Fibroblast of skin of back (primary cell): ENCODE results near the gene SLC18A2.
"Not testable (repeated sequence)": the region's sequence is repeated elsewhere in the genome, so short reads cannot be mapped to it uniquely, and the experiment has no call there.

Experiments used
- DNase-seq: peaks from one replicate; pipeline ENCODE4 v3.0.0-alpha.2; 2013

Gene SLC18A2

DNA sequence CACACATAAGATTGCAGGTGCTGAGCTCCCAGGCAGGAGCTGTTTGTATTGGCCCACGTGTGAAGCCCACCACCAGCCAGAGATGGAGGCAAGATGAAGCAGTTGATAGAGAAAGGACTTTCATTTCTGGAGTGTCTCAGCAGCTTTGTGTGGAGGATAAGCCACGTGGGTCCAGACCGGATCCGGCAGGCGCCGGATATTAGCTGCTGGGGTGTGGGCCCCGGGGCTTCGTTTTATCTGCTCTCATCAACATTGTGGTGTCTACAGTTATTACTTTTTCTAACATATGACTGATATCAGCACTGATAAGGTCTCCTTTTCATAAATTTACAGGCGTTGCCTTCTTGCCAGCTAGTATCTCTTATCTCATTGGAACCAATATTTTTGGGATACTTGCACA lies 25.5 kb downstream of the SLC18A2 start:
- no peak for DNase-seq

DNA sequence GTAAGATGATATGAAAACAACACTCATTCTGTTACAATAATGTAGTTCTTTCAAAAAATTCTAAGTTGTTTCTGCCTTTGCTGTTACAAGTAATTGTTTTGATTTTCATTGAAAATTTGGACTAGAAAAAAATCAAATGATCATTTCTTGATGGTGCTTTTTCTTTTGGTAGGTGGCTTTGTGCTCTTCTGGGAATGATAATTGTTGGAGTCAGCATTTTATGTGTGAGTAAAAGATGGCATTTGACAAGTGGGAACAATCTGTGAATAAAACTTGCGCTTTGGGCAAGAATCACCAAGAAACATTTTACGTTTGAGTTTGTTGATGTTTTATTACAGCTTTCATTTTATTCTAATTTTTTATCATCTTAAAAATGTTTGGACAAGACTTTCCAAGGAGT lies 25.9 kb downstream of the SLC18A2 start:
- no peak for DNase-seq

DNA sequence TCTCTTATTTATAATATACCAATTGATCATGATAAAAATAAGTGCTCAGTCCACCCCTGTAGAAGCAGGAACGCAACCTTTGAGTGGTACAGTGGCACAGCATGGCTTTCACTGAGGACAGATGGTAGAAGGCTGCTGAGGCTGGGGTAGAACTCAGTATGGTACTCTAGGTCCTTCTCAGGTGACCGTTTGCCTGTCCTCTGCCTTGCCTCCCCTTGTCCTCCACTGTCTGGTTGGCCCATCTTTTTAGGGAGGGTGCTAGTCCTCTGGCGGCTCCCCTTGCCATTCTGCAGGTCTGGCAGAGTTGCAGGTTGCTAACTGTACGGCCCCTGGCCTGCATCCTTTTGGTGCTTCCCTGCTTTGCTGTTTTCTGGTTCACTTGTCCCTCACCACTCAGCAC lies 27.3 kb downstream of the SLC18A2 start:
- DNase-seq, result no peak

DNA sequence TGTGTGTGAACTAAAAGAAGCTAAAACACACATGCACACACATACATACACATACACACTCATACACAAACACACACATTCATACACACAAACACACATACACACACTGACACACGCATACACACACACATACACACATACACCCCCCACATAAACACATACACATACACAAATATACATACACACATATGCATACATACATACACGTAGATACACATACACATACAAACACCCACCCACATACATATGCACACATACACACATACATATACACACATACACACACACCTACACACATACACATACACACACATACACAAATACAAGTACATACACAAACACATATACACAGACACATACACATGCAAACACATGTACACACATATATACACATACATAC lies 28.0 kb downstream of the SLC18A2 start:
- no peak for DNase-seq

DNA sequence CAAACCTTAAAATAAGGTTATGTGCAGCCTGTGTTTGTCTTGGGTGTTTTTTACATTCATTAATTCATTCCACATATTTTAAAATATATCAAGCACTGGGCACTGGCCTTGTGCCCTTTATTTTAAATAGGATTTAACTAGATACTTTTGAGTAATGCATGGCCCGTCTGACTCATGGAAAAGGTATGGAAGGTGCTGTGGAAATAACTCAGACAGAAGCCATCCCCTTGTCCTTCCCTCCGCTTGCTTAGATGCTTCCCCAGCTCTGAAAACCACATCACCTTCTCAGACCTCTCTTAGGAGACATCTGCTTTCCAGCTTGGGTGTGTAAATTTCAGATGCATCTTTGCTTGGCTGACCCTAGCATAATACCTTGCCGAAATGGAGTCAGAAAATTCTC lies 30.5 kb downstream of the SLC18A2 start:
- peak; percentile 13 for DNase-seq

DNA sequence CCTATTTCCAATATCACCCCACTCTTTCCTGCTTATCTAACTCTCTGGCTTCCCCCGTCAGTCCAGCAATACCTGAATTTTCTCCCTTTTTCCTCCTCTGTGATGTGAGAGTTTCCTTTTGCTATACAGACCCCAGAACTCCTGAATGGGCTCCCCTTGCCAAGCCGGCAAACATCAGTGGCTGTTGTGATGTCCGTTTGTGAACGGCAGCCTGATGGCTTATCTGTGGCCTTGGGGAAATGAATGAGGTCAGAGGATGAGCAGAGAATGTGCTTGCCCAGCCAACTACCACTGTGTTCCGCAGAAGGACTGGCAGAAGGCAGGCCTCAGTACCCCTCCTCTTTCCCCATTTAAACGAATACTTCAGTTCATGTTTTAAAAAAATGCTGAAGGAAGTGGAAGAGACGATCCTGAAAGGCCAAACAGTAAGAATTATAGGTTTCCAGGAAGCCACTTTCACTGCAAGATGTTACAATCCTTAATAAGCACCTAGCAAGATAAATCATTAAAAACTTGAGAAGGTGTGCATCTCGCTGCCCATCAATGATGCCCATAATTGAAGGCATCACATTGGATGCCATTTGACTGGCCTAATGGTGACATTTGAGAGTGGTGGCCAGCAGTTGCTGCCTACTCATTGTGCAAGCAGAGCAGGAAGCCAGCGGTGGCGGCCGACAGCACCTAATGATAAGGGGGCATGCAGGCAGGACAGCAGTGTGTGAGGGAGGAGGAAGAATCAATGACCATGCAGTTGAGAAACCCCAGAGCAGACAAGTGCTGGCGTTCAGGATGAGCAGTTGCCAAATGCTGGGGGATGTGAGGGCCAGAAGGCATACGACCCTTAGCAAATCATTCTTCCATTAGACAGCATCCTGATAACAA lies 31.5 kb downstream of the SLC18A2 start:
- no peak for DNase-seq

DNA sequence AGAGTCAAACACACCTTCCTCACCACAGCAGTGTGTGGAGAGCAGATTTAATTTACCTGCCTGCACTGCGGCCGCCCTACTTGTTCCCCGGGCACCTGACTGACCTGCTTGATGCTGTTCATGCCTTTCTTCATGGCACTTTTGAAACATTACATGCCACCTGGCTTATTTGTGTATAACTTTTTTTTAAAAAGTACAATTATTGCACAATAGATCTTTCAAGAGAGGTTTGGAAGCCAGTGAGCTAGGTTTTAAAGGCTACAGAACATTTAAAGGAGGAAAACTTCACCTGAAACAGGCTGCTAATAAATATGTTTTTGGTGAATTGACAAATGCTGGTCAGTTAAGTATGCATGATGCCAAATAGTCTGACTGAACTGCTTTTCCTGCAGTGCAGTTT lies 33.1 kb downstream of the SLC18A2 start:
- no peak for DNase-seq

DNA sequence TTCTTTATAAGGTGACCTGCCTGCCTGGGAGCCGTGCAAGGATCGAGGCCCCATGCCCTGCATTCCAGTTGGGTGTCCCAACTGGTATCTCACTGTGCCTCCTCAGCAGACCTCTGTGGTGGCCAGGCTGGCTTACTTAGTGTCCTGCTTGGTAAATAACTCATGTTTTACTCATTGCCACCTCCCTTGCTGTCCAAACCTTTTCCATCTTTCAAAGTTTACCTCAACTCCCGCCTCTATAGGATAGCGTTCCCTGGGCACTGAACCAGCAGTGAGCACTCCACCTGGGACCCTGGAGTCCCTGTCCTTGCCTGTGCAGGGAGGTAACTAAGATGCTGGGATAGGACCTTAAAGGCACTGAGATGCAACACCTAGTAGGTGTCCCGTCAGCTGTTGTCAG lies 33.6 kb downstream of the SLC18A2 start:
- DNase-seq, result no peak

DNA sequence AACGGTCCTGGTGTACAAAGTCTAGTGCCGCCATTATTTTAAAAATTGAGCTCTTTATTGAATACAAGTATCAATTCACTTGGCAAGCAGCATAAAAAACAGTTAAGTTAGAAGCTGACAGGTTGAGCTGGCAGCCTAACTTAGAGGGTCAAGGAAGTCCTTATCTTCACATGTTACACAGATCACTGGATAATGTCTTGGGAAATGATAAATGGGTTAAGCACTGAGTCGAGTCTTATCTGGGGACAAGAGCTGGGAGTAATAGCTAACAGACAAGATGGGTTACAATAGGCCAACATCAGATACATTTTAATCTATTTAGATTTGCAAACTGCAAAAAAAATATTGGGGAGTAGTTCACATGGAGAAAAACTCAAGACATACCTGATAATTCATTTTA lies 34.2 kb downstream of the SLC18A2 start:
- DNase-seq, result no peak

DNA sequence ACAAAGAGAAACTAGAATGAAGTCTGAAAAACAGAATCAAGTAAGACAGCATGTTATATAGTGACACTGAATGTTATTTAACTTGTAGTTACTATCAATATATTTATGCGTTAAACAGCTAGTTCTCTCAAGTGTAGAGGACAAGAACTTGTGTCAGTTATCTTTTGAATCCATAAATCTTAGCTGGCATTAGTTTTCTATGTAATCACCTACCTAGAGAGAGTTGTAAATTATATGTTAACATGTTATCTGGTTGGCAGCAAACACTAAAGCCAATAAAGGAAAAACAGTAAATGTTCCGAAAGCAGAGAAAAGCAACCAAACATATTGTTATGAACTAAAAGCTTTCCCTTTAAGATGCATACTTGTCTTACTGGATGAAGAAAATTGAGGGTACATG lies 36.8 kb downstream of the SLC18A2 start:
- DNase-seq, result no peak

DNA sequence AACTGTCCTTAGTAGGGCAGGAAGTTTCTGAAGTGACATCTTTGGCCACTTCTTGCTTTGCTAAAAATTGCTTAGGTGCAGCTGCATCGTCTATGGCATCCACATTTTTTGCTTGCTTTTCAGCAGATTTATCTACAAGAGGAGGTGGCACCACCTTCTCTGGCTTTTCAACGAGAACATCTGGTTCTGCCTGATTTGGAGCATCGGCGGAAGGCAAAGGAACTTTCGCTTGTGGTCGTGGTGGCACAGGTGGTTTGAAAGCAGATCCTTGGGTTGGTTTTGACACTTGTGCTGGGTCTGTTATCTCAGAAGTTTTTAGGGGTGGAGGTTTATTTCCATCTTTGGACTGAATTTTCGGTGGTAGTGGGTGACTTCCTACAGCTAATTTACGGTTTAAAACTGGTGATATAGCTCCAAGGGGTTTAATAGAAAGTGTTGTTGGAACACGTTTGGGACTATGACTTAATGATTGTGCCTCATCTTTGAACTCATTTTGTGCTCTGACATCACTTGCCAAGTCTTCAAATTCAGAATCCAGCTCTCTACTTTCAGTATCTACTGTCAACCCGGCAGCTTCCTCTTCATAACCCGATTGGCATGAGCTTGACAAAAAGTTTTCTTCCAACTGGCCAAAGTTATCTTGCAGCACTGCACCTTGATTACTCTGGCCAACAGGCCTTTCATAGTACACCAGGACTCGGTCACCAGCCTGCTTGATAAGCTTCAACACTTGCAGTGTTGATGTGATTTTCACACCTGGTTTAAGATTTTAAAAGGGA lies 44.0 kb downstream of the SLC18A2 start:
- DNase-seq, result no peak

DNA sequence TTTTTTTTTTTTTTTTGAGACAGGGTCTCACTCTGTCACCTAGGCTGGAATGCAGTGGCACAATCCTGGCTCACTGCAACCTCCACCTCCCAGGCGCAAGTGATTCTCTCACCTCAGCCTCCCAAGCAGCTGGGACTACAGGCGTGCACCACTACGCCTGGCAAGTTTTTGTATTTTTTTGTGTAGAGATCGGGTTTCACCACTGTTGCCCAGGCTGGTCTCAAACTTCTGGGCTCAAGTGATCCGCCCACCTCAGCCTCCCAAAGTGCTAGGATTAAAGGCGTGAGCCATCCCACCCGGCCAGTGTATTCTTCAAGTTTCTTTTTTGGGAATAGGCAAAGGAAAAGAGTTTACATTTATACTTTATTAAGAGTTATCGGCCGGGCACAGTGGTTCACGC lies 50.0 kb downstream of the SLC18A2 start:
- DNase-seq, result not testable (repeated sequence)

DNA sequence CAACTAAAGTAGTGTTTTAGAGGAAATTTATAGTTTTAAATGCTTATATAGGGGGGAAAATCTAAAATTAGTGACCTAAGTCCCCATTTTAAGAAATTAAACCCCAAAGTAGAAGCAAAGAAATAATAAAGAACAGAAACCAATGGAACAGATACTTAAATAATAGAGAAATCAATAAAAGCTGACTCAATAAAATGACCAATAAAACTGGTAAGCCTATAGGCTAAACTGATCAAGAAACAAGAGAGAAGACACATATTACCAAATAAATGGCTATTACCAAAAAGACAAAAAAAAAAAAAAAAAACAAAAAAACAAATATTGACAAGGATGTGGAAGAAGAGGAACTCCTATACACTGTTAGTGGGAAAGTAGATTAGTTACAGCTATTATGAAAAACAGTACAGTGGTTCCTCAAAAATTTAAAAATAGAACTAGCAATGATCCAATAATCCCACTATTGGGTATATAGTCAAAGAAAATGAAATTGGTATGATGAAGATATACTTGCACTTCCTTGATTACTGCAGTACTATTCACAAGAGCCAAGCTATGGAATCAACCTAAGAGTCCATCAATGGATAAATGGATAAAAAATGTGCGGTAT lies 53.2 kb downstream of the SLC18A2 start:
- DNase-seq, result no peak

DNA sequence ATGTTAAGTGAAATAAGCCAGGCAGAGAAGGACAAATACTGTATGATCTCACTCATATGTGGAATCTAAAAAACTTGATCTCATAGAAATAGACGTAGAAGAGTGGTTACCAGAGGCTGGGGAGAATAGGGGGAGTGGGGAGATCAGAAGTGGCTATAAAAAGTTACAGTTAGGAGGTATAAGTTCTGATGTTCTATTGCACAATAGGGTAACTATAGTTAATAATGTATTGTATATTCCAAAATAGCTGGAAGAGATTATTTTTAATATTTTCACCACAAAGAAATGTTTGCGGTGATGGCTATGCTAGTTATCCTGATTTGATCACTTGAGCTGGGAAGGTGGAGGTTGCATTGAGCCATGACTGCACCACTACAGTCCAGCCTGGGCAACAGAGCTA lies 53.8 kb downstream of the SLC18A2 start:
- no peak for DNase-seq

DNA sequence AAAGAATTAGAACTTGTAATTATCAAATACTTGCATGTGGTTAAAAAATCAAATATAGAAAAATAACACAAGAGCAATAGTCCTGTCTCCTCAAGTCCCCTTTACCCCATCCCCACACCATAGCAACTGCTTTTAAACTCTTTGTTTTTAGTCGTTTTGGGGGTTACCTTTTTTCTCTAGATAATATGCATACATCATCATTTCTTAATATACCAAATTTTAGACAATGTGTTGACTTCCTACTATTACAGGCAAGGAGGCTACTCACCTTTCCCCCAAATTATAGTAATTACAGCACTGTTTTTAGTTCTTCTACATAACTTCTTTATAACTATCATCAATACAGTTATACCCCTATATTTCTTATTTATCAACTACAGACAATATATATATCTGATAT lies 57.3 kb downstream of the SLC18A2 start:
- no peak for DNase-seq

DNA sequence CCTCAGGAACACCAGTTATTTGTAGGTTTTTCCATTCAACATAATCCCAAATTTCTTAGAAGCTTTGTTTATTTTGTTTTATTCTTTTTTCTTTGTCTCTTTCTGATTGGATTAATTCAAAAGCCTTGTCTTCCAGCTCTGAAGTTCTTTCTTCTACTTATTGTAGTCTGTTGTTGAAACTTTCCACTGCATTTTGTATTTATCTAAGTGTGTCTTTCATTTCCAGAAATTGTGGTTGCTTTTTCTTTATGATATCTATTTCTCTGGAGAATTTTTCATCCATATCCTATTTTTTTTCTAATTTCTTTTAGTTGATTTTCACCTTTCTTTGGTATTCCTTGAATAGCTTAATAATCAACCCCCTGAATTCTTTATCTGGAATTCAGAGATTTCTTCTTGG lies 58.5 kb downstream of the SLC18A2 start:
- no peak for DNase-seq

DNA sequence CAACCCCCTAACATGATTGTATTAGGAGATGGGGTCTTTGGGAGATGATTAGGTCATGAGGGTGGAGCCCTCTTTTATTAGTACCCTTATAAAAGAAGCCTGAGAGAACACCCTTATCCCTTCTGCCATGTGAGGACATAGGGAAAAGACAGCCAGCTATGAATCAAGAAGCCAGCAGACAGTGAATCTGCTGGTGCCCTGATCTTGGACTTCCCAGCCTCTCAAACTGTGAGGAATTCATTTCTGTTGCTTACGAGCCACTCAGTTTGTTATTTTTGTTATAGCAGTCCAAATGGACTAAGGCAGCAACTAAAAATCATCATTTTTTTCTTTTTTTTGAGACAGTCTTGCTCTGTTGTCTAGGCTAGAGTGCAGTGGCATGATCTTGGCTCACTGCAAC lies 59.8 kb downstream of the SLC18A2 start:
- DNase-seq, result no peak

DNA sequence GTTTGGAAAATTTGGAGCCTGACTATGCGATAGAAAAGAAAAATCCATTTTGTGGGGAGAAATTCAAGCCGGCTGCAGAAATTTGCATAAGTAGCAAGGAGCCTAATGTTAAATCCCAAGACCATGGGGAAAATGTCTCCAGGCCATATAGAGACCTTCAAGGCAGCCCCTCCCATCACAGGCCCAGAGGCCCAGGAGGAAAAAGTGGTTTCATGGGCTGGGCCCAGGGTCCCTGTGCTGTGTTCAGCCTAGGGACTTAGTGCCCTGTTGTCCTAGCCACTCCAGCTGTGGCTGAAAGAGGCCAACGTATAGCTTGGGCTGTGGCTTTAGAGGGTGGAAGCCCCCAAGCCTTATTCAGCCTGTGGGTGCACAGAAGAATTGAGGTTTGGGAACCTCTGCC lies 62.5 kb downstream of the SLC18A2 start:
- DNase-seq, result not testable (repeated sequence)

DNA sequence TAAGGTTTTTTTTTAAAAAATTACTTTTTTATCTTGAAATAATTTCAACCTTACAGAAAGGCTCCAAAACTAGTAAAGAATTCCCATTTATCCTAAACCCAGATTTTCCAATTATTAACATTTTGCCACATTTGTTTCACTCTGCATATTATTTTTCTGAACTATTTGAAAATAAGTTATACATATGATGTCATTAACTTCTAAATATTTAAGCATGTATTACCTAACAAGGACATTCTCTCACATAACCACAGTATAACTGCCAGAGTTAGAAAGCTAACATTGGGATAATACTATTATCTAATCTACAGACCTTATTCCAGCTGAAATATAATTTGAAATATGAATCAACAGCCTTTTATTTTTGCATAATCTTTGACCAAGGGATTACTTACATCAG lies 65.8 kb downstream of the SLC18A2 start:
- DNase-seq, result no peak

DNA sequence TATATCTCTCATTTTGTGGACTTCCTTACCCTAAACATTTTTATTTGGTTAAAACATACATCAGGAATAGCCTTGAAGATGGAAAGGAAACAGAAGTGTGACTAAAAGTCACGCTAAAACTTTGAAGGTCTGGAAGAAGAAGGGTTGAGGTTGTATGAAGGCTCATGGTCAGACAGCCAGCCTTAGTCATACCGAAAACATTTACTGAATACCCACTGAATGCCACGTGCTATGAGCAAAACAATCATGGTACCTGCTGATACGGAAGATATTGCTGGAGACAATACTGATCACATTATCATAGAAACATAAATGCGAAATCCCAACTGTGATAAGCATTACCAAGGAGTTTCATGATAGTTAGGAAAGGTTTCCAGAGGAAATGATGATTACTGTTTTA lies 70.3 kb downstream of the SLC18A2 start:
- no peak for DNase-seq

DNA sequence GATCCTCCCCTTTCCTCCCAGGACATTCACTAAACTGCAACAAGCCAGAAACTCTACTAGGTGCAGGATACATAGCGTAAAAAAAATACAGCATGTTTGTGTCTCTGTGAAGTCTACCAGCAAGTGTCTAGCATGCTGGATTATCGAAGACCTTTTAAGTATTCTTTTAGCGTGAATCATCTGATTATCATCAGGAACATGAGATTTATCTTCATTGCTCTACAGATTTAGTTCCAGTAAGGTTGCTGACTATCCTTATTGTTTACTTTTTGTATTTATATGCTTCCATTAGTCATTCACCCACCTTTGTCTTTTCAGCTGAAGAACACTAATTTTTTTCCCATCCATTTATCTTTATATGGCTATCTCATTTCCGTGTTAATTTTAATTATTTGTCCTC lies 71.5 kb downstream of the SLC18A2 start:
- DNase-seq, result no peak

DNA sequence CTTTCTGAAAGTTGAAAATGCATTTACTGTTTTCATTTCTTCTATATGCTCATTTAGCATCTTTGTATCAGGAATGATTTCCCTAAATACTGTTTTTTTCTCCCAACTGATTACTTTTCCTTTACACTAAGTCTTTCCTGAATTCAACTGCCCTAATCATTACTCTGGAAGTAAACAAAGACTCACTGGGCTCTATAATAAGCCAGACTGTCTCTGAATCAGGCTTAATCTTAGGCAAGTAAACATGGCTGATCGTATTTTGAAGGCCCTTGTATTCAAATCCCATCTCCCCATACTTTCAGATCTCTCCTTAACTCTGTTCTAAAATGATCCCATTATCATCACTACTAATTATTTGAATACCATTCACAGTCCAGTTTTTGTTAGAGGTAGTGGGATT lies 72.7 kb downstream of the SLC18A2 start:
- no peak for DNase-seq

DNA sequence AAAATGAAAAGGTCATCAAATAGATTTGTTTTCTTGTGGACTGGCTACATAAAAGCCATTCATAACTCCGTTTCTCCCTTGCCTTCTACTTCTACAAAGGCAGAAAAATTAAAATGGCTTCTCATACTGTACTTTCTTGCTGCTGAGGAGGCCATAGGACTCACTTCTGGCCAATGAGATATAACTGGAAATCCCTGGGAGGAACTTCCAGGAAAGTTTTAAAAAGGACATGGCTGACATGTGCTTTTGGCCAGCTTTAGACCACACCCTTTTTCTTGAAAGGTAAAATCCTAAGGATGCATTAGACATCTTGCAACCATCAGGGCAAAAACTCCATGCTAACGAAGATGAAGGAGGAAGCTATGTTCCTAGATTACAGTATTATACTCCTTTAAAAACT lies 75.8 kb downstream of the SLC18A2 start:
- no peak for DNase-seq

DNA sequence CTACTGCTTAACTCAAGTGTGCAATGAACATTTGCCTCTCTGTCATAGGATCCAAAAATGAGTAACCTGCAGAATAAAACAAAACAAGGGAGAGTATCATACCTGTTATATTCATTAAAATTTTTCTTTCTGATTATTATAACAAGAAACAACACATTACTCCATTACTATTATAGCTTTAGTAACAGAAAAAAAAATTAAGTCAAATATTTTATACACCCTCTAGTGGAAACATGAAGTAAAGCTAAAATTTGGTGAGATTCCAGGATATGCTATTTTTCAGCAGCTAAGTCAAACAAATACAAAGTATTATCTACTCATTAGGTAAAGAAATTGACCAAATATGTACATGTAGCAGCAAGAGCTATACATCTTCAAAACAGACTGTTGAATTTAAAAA lies 78.0 kb downstream of the SLC18A2 start:
- DNase-seq, result peak; percentile 12
